GM19239 (cell line): ENCODE data around the gene RNF213.
A peak's percentile ranks its signal among the peaks of the same experiment; 100 is the strongest.
"Not testable (repeated sequence)": the region's sequence is repeated elsewhere in the genome, so short reads cannot be mapped to it uniquely, and the experiment has no call there.

Experiments
- DNase-seq: peaks from one replicate; pipeline ENCODE4 v3.0.0; 2011; ENCODE audit warnings: low spot score; ENCODE audit not compliant: insufficient read length
- FAIRE-seq: peaks from 2 replicates; lab custom pipeline; 2011; peaks lifted over from hg19 to GRCh38; lab: Jason Lieb, UNC

RNF213 gene

DNA sequence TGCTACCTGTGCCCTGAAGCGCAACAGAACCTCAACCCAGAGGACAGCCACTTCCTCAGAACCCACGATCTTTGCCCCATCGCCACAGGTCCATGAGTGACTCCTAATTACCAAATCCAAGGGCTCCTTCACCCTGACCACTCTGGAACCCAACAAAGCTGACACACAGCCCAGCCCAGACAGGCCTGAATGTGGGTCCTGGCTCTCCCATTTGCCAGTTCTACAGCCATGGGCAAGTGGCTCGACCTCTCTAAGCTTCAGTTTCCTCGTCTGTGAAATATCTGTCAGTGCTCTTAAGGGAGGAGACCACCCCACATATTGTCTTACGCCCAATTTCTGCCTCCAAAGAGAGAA lies 136.4 kb downstream of the RNF213 start:
- no peak for FAIRE-seq
- no peak for DNase-seq

GRCh38 chr17:80397686-80398085 lies 137.0 kb downstream of the RNF213 start:
- no peak for FAIRE-seq
- no peak for DNase-seq

DNA sequence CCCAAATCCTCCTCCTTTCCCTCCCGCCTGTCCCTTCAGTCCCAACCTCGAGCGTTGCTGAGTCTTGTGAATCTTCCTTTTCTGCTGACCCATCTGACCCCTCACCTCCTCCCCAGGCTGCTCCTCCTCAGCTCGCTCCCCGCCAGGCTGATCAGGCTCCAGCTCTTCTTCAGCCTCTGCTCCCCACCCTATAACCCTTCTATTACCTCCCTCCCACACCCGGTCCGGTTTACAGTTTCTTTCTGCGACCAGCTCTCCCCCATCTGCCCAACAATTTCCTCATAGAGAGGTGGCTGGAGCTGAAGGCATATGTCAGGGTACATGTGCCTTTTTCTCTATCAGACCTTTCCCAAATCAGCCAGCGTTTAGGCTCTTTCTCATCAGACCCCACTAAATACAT lies 140.4 kb downstream of the RNF213 start:
- DNase-seq, FAIRE-seq: not testable (repeated sequence)

GRCh38 chr17:80402102-80402501 lies 141.4 kb downstream of the RNF213 start:
- DNase-seq, result not testable (repeated sequence)

GRCh38 chr17:80402959-80403358 lies 142.3 kb downstream of the RNF213 start:
- no peak for DNase-seq
- FAIRE-seq, result no peak

More at GRCh38 chr17:80402102-80402501, 141.4 kb downstream of the RNF213 start:
- FAIRE-seq, result not testable (repeated sequence)

- FAIRE-seq, result no peak
- DNase-seq, result no peak
Measured at GRCh38 chr17:80406146-80406545, 145.5 kb downstream of the RNF213 start.

DNA sequence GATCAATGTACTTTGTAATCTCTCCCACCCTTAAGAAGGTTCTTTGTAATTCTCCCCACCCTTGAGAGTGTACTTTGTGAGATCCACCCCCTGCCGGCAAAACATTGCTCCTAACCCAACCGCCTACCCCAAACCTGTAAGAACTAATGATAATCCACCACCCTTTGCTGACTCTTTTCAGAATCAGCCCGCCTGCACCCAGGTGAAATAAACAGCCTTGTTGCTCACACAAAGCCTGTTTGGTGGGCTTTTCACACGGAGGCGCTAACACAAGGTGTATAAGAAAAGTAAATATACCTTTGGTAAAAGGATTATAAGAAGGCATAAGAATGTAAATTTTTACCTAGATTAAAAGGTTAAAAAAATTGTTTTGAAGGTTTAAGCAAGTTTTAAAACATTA lies 147.3 kb downstream of the RNF213 start:
- not testable (repeated sequence) for FAIRE-seq, DNase-seq

- FAIRE-seq (no peak), DNase-seq (no peak)
Measured at GRCh38 chr17:80408872-80409271, 148.2 kb downstream of the RNF213 start.

GRCh38 chr17:80409626-80410025 lies 149.0 kb downstream of the RNF213 start:
- FAIRE-seq (no peak), DNase-seq (no peak)

DNA sequence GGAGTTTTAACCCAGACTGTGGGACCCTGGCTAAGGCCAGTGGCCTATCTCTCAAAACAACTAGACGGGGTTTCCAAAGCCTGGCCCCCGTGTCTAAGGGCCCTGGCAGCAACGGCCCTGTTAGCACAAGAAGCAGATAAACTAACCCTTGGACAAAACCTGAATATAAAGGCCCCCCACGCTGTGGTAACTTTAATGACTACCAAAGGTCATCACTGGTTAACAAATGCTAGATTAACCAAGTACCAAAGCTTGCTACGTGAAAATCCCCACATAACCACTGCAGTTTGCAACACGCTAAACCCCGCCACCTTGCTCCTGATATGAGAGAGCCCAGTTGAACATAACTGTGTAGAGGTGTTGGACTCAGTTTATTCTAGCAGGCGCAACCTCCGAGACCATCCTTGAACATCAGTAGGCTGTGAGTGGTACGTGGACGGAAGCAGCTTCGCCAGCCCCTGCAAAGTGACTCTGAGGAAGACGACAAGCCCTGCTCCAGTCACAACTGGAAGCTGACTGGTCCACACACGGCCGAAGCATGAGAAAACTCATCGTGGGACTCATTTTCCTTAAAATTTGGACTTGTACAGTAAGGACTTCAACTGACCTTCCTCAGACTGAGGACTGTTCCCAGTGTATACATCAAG lies 149.9 kb downstream of the RNF213 start:
- not testable (repeated sequence) for DNase-seq, FAIRE-seq

GRCh38 chr17:80413771-80414507 lies 153.3 kb downstream of the RNF213 start:
- DNase-seq (no peak), FAIRE-seq (no peak)

DNA sequence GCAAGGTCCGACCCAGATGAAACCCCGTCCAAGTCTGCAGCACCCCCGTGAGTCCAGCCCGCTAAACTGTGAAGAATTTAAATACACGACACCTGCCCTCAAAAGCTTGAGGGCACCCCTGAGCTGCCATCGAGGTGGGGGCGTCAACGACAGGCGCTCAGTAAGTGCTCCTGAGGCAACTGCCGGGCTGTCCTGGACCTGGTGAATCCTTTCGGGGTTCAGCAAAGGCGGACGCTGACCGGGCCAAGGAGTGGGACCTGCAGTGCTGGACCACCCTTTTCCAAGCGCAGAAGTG lies 153.8 kb downstream of the RNF213 start:
- no peak for DNase-seq
- no peak for FAIRE-seq

- FAIRE-seq, result peak; percentile 92
- peak; percentile 100 for DNase-seq
Measured at GRCh38 chr17:80414803-80415625, 154.4 kb downstream of the RNF213 start, which contains the start of gene ENDOV. Gene ENDOV, plus strand, starts transcription at chr17:80415167. Its CDS starts 28 bp downstream, at chr17:80415195.

GRCh38 chr17:80415626-80416137 lies 155.0 kb downstream of the RNF213 start:
- DNase-seq (no peak), FAIRE-seq (no peak)

DNA sequence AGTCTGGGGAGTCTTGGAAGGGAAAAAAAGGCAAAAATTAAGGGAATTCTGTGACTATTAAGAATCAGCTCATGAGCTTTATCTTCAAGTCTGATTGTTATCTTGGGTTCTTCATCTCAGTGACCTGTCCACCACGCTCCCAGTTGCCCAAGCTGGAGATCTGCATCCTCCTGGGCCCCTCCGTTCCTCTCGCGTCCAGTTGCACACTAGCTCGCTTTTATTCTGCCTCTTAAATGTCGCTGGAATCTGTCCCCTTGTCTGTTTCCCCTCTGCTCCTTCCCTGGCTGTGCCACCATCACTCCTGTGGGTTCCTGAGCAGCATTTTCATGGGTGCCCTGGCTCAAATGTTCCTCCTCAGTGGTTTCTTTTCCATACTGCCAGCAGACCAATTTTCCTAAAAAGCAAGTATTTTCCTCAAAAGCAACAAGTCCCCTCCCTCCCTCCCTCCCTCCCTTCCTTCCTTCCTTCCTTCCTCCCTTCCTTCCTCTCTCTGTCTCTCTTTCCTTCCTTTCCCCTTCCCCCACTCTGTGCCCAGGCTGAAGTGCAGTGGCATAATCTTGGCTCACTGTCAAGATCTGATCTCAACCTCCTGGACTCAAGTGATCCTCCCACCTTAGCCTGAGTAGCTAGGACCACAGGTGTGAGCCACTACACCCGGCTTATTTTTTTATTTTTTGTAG lies 155.7 kb downstream of the RNF213 start:
- DNase-seq (no peak), FAIRE-seq (no peak)

DNA sequence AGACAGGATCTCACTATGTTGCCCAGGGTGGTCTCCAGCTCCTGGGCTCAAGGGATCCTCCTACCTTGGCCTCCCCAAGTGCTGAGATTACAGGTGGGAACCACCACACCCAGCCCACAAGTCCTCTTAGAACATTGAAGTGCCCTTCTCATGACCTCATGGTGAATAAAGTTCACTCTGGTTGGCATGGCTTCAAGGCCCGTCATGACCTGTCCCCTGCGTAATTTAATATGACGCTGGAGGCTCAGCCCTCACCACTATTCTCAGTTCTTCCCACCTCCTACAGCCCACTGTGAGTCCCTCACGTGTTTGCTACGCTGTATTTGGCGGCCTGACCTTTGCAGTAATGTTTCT lies 156.3 kb downstream of the RNF213 start:
- DNase-seq (no peak), FAIRE-seq (no peak)

GRCh38 chr17:80418589-80418988 lies 157.9 kb downstream of the RNF213 start:
- FAIRE-seq, result no peak

GRCh38 chr17:80419255-80419654 lies 158.6 kb downstream of the RNF213 start:
- no peak for FAIRE-seq
- DNase-seq, result no peak

More at GRCh38 chr17:80418589-80418988, 157.9 kb downstream of the RNF213 start:
- no peak for DNase-seq

DNA sequence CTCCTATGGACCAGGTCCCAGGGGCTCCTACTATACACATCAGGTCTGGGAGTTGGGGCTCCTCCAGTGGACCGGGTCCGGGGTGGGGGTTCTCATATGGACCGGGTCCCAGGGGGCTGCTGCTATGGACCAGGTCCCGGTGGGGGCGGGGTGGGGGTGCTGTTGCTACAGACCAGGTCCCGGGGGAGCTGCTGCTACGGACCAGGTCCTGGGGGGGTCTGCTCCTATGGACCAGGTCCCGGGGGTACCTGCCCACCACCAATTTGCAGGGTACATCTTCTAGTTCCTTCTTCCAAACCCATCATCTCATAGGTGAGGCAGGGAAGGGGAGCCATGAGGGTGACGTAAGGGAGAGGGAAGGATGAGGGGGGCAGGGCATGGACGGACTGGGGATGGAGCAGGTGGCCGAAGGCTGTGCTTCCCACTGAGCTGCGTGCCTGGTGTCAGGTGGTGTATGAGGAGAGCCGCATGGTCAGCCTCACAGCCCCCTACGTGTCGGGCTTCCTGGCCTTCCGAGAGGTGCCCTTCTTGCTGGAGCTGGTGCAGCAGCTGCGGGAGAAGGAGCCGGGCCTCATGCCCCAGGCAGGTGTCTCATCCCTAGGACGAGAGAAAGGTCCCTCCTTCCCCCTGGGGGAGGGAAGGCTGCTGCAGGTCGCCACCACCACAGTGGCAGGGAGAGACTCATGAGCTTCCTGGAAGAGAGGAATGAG lies 160.9 kb downstream of the RNF213 start:
- FAIRE-seq, result no peak
- DNase-seq, result no peak

GRCh38 chr17:80422276-80422675 lies 161.6 kb downstream of the RNF213 start:
- DNase-seq (no peak), FAIRE-seq (no peak)
